H1 (cell line): ENCODE data around the gene IPO9. TPM values are rescaled to one million over a fixed set of nuclear protein-coding genes. Genes with fewer than 3 reads are reported as not detected.

ENCODE experiments used
- EP300 ChIP-seq, 2 experiments: IDR thresholded peaks; 1 replicate in 1 of 2; 2 replicates in 1 of 2; pipeline ENCODE4 v1.6.1; 2011 to 2012; ENCODE audit warnings: low read depth in 2 of 2, low read length in 2 of 2, mild to moderate bottlenecking in 2 of 2, borderline replicate concordance in 1 of 2, inconsistent platforms in 1 of 2, moderate library complexity in 1 of 2
- TBP ChIP-seq: IDR thresholded peaks from 2 replicates; pipeline ENCODE4 v1.6.1; 2011; ENCODE audit warnings: low read depth, low read length, improper control_type of control experiment
- polyA plus RNA-seq, 7 experiments: library from polyadenylated mRNA; depleted of rRNA in 3 of 7; stranded (reverse) in 5 of 7; unstranded in 2 of 7; fragments of >200 nt in 5 of 7; fragments of 200-250 nt in 2 of 7; gene quantifications; 1 replicate in 5 of 7; 2 replicates in 1 of 7; 4 replicates in 1 of 7; pipeline versions ENCODE4 v1.2.1 to v1.2.3, GENCODE V29; 2011 to 2013; ENCODE audit warnings: missing spikeins in 2 of 7, mixed read lengths in 2 of 7
- total RNA-seq: library from RNA; stranded (reverse); fragmentation: NEBNext Ultra II Directional; extraction: Animal tissue kit (Norgen Biotek cat#: 25700); gene quantifications from 2 replicates; pipeline ENCODE4 v1.2.1, GENCODE V29; 2021

Gene IPO9
- total and polyA plus RNA-seq, 2 of the 8 experiments (the other 6 are each of a cell fraction or from before 2014, with no cell fraction given): 61.0 to 122 TPM

- TF ChIP-seq EP300 (IDR thresholded peaks at IDR 0.05; ENCODE audit: borderline replicate concordance in 1 of 2, low read depth in 2 of 2, low read length in 2 of 2): no peak
- no peak for TF ChIP-seq TBP
- TF ChIP-seq, all 59 proteins: peak for 0
These were observed 74.2 kb downstream of the IPO9 start (continued) for GRCh38 chr1:201903135-201903534.
